Measurements from ENCODE around the gene VPS13D.

VPS13D gene

GRCh38 chr1:12475530-12475934 lies 245.7 kb downstream of the VPS13D start:
- peaks cover 9% of the 10 kb centered on the region for H3K9me3 ChIP-seq (ENCODE audit: control insufficient read depth, insufficient read depth, low read length)

GRCh38 chr1:12475947-12476346 lies 246.1 kb downstream of the VPS13D start:
- Histone ChIP-seq H3K4me1 (ENCODE audit: insufficient read depth, low read length) (peaks cover 10% of the 10 kb centered on the region), H3K36me3 (ENCODE audit: insufficient read depth, low read length) (no peaks in the 10 kb centered on the region), H3K9me3 (ENCODE audit: control insufficient read depth, insufficient read depth, low read length) (peaks cover 9% of the 10 kb centered on the region), H3K9ac (ENCODE audit: low read depth, low read length) (no peak overlapping the region)

More at GRCh38 chr1:12475530-12475934, 245.7 kb downstream of the VPS13D start:
- Histone ChIP-seq H3K4me1 (ENCODE audit: insufficient read depth, low read length) (peaks cover 9% of the 10 kb centered on the region; the same call in 1 of the 2 replicates), H3K36me3 (ENCODE audit: insufficient read depth, low read length) (no peaks in the 10 kb centered on the region), H3K9ac (ENCODE audit: low read depth, low read length) (no peak overlapping the region)

GRCh38 chr1:12477314-12477713 lies 247.5 kb downstream of the VPS13D start:
- Histone ChIP-seq H3K4me1 (ENCODE audit: insufficient read depth, low read length) (peaks cover 13% of the 10 kb centered on the region), H3K9me3 (ENCODE audit: control insufficient read depth, insufficient read depth, low read length) (peaks cover 9% of the 10 kb centered on the region), H3K9ac (ENCODE audit: low read depth, low read length) (no peak overlapping the region)

GRCh38 chr1:12477936-12478611 lies 248.2 kb downstream of the VPS13D start:
- no peak overlapping the region for H3K9ac ChIP-seq (ENCODE audit: low read depth, low read length)
- H3K36me3 ChIP-seq (ENCODE audit: insufficient read depth, low read length) = no peaks in the 10 kb centered on the region
- peaks cover 13% of the 10 kb centered on the region for H3K4me1 ChIP-seq (ENCODE audit: insufficient read depth, low read length)
- H3K9me3 ChIP-seq (ENCODE audit: control insufficient read depth, insufficient read depth, low read length) = peaks cover 10% of the 10 kb centered on the region

More at GRCh38 chr1:12477314-12477713, 247.5 kb downstream of the VPS13D start:
- H3K36me3 ChIP-seq (ENCODE audit: insufficient read depth, low read length) = no peaks in the 10 kb centered on the region

- peaks cover 13% of the 10 kb centered on the region for H3K4me1 ChIP-seq (ENCODE audit: insufficient read depth, low read length)
- no peak overlapping the region for H3K9ac ChIP-seq (ENCODE audit: low read depth, low read length)
- peaks cover 7% of the 10 kb centered on the region for H3K9me3 ChIP-seq (ENCODE audit: control insufficient read depth, insufficient read depth, low read length)
- no peaks in the 10 kb centered on the region for H3K36me3 ChIP-seq (ENCODE audit: insufficient read depth, low read length)
These were observed 248.8 kb downstream of the VPS13D start for GRCh38 chr1:12478612-12478985.

GRCh38 chr1:12479311-12479710 lies 249.5 kb downstream of the VPS13D start:
- peaks cover 5% of the 10 kb centered on the region for H3K9me3 ChIP-seq (ENCODE audit: control insufficient read depth, insufficient read depth, low read length)
- no peak overlapping the region for H3K9ac ChIP-seq (ENCODE audit: low read depth, low read length)
- H3K36me3 ChIP-seq (ENCODE audit: insufficient read depth, low read length) = no peaks in the 10 kb centered on the region
- peaks cover 13% of the 10 kb centered on the region for H3K4me1 ChIP-seq (ENCODE audit: insufficient read depth, low read length)

- H3K9ac ChIP-seq (ENCODE audit: low read depth, low read length) = no peak overlapping the region
- H3K4me1 ChIP-seq (ENCODE audit: insufficient read depth, low read length) = peaks cover 13% of the 10 kb centered on the region
- no peaks in the 10 kb centered on the region for H3K36me3 ChIP-seq (ENCODE audit: insufficient read depth, low read length)
- H3K9me3 ChIP-seq (ENCODE audit: control insufficient read depth, insufficient read depth, low read length) = 0 out of 2 replicates have a peak, but pooled peaks cover 2% of the 10 kb centered on the region
These were observed 250.2 kb downstream of the VPS13D start for GRCh38 chr1:12480041-12480440.

- no peak overlapping the region for H3K9ac ChIP-seq (ENCODE audit: low read depth, low read length)
- H3K36me3 ChIP-seq (ENCODE audit: insufficient read depth, low read length) = no peaks in the 10 kb centered on the region
- peaks cover 13% of the 10 kb centered on the region for H3K4me1 ChIP-seq (ENCODE audit: insufficient read depth, low read length)
- 0 out of 2 replicates have a peak, but pooled peaks cover 2% of the 10 kb centered on the region for H3K9me3 ChIP-seq (ENCODE audit: control insufficient read depth, insufficient read depth, low read length)
These were observed 251.0 kb downstream of the VPS13D start for GRCh38 chr1:12480748-12481362.

GRCh38 chr1:12481928-12482327 lies 252.1 kb downstream of the VPS13D start:
- Histone ChIP-seq H3K4me1 (ENCODE audit: insufficient read depth, low read length) (peaks cover 13% of the 10 kb centered on the region), H3K36me3 (ENCODE audit: insufficient read depth, low read length) (no peaks in the 10 kb centered on the region), H3K9me3 (ENCODE audit: control insufficient read depth, insufficient read depth, low read length) (peaks cover 2% of the 10 kb centered on the region; the same call in 1 of the 2 replicates)

GRCh38 chr1:12482988-12483387 lies 253.2 kb downstream of the VPS13D start:
- Histone ChIP-seq H3K9ac (ENCODE audit: low read depth, low read length) (no peak overlapping the region), H3K36me3 (ENCODE audit: insufficient read depth, low read length) (no peaks in the 10 kb centered on the region), H3K4me1 (ENCODE audit: insufficient read depth, low read length) (peaks cover 12% of the 10 kb centered on the region), H3K9me3 (ENCODE audit: control insufficient read depth, insufficient read depth, low read length) (peaks cover 5% of the 10 kb centered on the region)

More at GRCh38 chr1:12481928-12482327, 252.1 kb downstream of the VPS13D start:
- no peak overlapping the region for H3K9ac ChIP-seq (ENCODE audit: low read depth, low read length)

- no peak overlapping the region for H3K9ac ChIP-seq (ENCODE audit: low read depth, low read length)
- peaks cover 4% of the 10 kb centered on the region for H3K4me1 ChIP-seq (ENCODE audit: insufficient read depth, low read length)
- peaks cover 26% of the 10 kb centered on the region for H3K9me3 ChIP-seq (ENCODE audit: control insufficient read depth, insufficient read depth, low read length)
- H3K36me3 ChIP-seq (ENCODE audit: insufficient read depth, low read length) = no peaks in the 10 kb centered on the region
These were observed 255.6 kb downstream of the VPS13D start for GRCh38 chr1:12485231-12486058.

- Histone ChIP-seq H3K9me3 (ENCODE audit: control insufficient read depth, insufficient read depth, low read length) (peaks cover 31% of the 10 kb centered on the region), H3K9ac (ENCODE audit: low read depth, low read length) (no peak overlapping the region), H3K4me1 (ENCODE audit: insufficient read depth, low read length) (peaks cover 3% of the 10 kb centered on the region; the same call in 1 of the 2 replicates), H3K36me3 (ENCODE audit: insufficient read depth, low read length) (peaks cover under 1% of the 10 kb centered on the region; the same call in 1 of the 2 replicates)
These were observed 256.2 kb downstream of the VPS13D start for GRCh38 chr1:12486059-12486341.

- H3K4me1 ChIP-seq (ENCODE audit: insufficient read depth, low read length) = no peaks in the 10 kb centered on the region
- H3K9ac ChIP-seq (ENCODE audit: low read depth, low read length) = no peak overlapping the region
- peaks cover 6% of the 10 kb centered on the region for H3K36me3 ChIP-seq (ENCODE audit: insufficient read depth, low read length)
- peaks cover 36% of the 10 kb centered on the region for H3K9me3 ChIP-seq (ENCODE audit: control insufficient read depth, insufficient read depth, low read length)
These were observed 256.7 kb downstream of the VPS13D start for GRCh38 chr1:12486401-12487005.

GRCh38 chr1:12487520-12487919 lies 257.7 kb downstream of the VPS13D start:
- Histone ChIP-seq H3K4me1 (ENCODE audit: insufficient read depth, low read length) (no peaks in the 10 kb centered on the region), H3K9me3 (ENCODE audit: control insufficient read depth, insufficient read depth, low read length) (peaks cover 41% of the 10 kb centered on the region), H3K36me3 (ENCODE audit: insufficient read depth, low read length) (peaks cover 9% of the 10 kb centered on the region), H3K9ac (ENCODE audit: low read depth, low read length) (no peak overlapping the region)
